HG03095 (cell line): Measurements from ENCODE around the gene SEC14L1.

Experiments
- ATAC-seq: cut with Tn5 transposase; IDR thresholded peaks from one replicate; pipeline ENCODE4 v1.9.1; 2021; ENCODE audit warnings: moderate library complexity; ENCODE audit not compliant: unreplicated experiment

Gene SEC14L1

GRCh38 chr17:77188084-77189066 is 47.6 kb downstream of the SEC14L1 start:
- no peak for ATAC-seq

- peak; percentile 59 for ATAC-seq
These were observed 48.4 kb downstream of the SEC14L1 start for GRCh38 chr17:77189148-77189547.

- no peak for ATAC-seq
These were observed 49.8 kb downstream of the SEC14L1 start for GRCh38 chr17:77190576-77190975.

GRCh38 chr17:77191244-77191643 is 50.5 kb downstream of the SEC14L1 start:
- no peak for ATAC-seq

GRCh38 chr17:77193653-77194052 is 52.9 kb downstream of the SEC14L1 start:
- no peak for ATAC-seq

GRCh38 chr17:77194179-77194578 is 53.4 kb downstream of the SEC14L1 start:
- no peak for ATAC-seq

- no peak for ATAC-seq
These were observed 55.5 kb downstream of the SEC14L1 start for GRCh38 chr17:77196251-77196650.

- no peak for ATAC-seq
These were observed 56.3 kb downstream of the SEC14L1 start for GRCh38 chr17:77197115-77197514.

GRCh38 chr17:77200711-77201110 is 59.9 kb downstream of the SEC14L1 start:
- ATAC-seq, result no peak

- ATAC-seq, result no peak
These were observed 62.7 kb downstream of the SEC14L1 start for GRCh38 chr17:77203436-77203835.

GRCh38 chr17:77203846-77204245 is 63.1 kb downstream of the SEC14L1 start:
- ATAC-seq, result no peak

- no peak for ATAC-seq
These were observed 63.8 kb downstream of the SEC14L1 start for GRCh38 chr17:77204536-77204935.

GRCh38 chr17:77205396-77206125 is 64.8 kb downstream of the SEC14L1 start:
- ATAC-seq, result no peak

GRCh38 chr17:77206158-77206956 is 65.6 kb downstream of the SEC14L1 start:
- no peak for ATAC-seq

GRCh38 chr17:77207689-77208216 is 67.0 kb downstream of the SEC14L1 start:
- ATAC-seq, result no peak

- ATAC-seq, result no peak
These were observed 67.5 kb downstream of the SEC14L1 start for GRCh38 chr17:77208217-77208808.

- no peak for ATAC-seq
These were observed 68.1 kb downstream of the SEC14L1 start for GRCh38 chr17:77208856-77209255.

- ATAC-seq, result no peak
These were observed 68.6 kb downstream of the SEC14L1 start for GRCh38 chr17:77209330-77209748.

GRCh38 chr17:77210331-77210730 is 69.6 kb downstream of the SEC14L1 start:
- ATAC-seq, result no peak

GRCh38 chr17:77210946-77211541 is 70.3 kb downstream of the SEC14L1 start:
- ATAC-seq, result no peak
